ENCODE data around the gene IL17C.

GRCh38 chr16:88665570-88665969 lies 27.2 kb downstream of the IL17C start:
- TF ChIP-seq CTCF (IDR thresholded peaks at IDR 0.05): no peak
- TF ChIP-seq EZH2 (IDR thresholded peaks at IDR 0.05; ENCODE audit: borderline replicate concordance, insufficient read depth, low read depth, low read length, poor library complexity, severe bottlenecking): no peak

Measured in B cell (primary cell).